ENCODE measurements around the gene SLC6A1.

The SLC6A1 gene

DNA sequence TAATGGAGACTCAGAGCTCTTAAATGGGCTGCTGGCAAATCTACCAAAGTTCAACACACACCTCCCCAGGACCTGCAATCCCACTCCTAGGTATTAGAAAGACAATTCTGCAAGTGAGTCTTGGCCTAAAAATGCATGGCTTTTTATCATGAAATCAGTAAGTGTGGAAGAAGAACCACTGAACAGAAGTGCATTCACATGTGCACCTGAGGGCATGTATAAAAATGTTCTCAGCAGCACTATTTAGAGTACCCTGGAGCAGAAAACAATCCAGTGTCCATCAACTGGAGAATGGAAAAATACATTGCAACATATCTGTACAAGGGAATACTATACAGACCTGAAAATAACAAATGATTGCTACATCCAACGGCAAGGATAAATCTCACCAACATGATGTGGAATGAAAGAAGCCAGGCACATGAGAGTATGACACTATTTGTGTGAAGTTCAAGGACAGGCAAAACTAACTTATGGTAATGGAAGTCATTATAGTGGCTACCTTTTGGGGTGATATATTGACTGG is 8.1 kb upstream of the SLC6A1 start:
- H3K9me2 ChIP-seq (ENCODE audit: low read depth, low read length) = no peaks in the 10 kb centered on the region
- no peaks in the 10 kb centered on the region for H3K4me1 ChIP-seq (ENCODE audit: insufficient read depth, low read length, severe bottlenecking)
- H3K4me3 ChIP-seq (ENCODE audit: low read depth, low read length, poor library complexity, severe bottlenecking) = no peak overlapping the region
- H3K36me3 ChIP-seq (ENCODE audit: insufficient read depth, low read length) = no peaks in the 10 kb centered on the region
- no peaks in the 10 kb centered on the region for H3K79me2 ChIP-seq (ENCODE audit: insufficient read depth, low read length)
- no peak overlapping the region for H2AFZ ChIP-seq (ENCODE audit: low read length)
- H4K20me1 ChIP-seq (ENCODE audit: insufficient read depth, low read length) = no peaks in the 10 kb centered on the region
- H3F3A ChIP-seq (ENCODE audit: insufficient read depth, low read length) = no peaks in the 10 kb centered on the region
- TF ChIP-seq EZH2 (IDR thresholded peaks at IDR 0.05; ENCODE audit: borderline replicate concordance, low read length) = no peak
- TF ChIP-seq, protein P1, sequence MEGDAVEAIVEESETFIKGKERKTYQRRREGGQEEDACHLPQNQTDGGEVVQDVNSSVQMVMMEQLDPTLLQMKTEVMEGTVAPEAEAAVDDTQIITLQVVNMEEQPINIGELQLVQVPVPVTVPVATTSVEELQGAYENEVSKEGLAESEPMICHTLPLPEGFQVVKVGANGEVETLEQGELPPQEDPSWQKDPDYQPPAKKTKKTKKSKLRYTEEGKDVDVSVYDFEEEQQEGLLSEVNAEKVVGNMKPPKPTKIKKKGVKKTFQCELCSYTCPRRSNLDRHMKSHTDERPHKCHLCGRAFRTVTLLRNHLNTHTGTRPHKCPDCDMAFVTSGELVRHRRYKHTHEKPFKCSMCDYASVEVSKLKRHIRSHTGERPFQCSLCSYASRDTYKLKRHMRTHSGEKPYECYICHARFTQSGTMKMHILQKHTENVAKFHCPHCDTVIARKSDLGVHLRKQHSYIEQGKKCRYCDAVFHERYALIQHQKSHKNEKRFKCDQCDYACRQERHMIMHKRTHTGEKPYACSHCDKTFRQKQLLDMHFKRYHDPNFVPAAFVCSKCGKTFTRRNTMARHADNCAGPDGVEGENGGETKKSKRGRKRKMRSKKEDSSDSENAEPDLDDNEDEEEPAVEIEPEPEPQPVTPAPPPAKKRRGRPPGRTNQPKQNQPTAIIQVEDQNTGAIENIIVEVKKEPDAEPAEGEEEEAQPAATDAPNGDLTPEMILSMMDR (IDR thresholded peaks at IDR 0.05; ENCODE audit: low read length) = no peak
- no peaks in the 10 kb centered on the region for H3K27me3 ChIP-seq (ENCODE audit: insufficient read depth, low read length)
- no peak overlapping the region for H3K9ac ChIP-seq (ENCODE audit: low read length)
- no peaks in the 10 kb centered on the region for H3K9me3 ChIP-seq (ENCODE audit: low read length)
- no peak overlapping the region for H3K27ac ChIP-seq (ENCODE audit: low read depth, low read length, poor library complexity, severe bottlenecking)
- no peak overlapping the region for H3K4me2 ChIP-seq (ENCODE audit: low read length)

DNA sequence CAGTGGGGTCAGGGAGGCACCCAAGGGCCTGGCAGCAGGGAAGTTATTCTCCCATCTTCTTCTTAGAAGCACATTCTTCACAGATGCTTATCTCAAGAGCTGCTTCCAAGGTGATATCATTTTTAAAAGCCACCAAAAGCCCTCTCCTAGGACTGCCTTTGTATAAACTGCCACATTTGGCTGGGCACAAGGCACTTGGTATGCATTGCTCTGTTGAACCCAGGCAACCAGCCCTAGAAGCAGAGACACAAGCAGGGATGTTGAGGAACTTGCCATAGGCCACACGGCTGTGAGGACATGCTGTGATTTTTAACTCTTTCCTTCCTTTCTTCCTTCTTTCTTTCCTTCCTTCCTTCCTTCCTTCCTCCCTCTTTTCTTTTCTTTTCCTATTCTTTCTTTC is 7.4 kb upstream of the SLC6A1 start:
- Histone ChIP-seq H3K4me1 (ENCODE audit: insufficient read depth, low read length, severe bottlenecking) (no peaks in the 10 kb centered on the region), H2AFZ (ENCODE audit: low read length) (no peak overlapping the region), H3K4me2 (ENCODE audit: low read length) (no peak overlapping the region), H3K9ac (ENCODE audit: low read length) (no peak overlapping the region), H3K36me3 (ENCODE audit: insufficient read depth, low read length) (no peaks in the 10 kb centered on the region), H3F3A (ENCODE audit: insufficient read depth, low read length) (no peaks in the 10 kb centered on the region), H3K9me3 (ENCODE audit: low read length) (no peaks in the 10 kb centered on the region), H4K20me1 (ENCODE audit: insufficient read depth, low read length) (no peaks in the 10 kb centered on the region), H3K4me3 (ENCODE audit: low read depth, low read length, poor library complexity, severe bottlenecking) (no peak overlapping the region), H3K27me3 (ENCODE audit: insufficient read depth, low read length) (no peaks in the 10 kb centered on the region), H3K79me2 (ENCODE audit: insufficient read depth, low read length) (no peaks in the 10 kb centered on the region), H3K27ac (ENCODE audit: low read depth, low read length, poor library complexity, severe bottlenecking) (no peak overlapping the region), H3K9me2 (ENCODE audit: low read depth, low read length) (no peaks in the 10 kb centered on the region)
- no peak for TF ChIP-seq EZH2 (IDR thresholded peaks at IDR 0.05; ENCODE audit: borderline replicate concordance, low read length)
- TF ChIP-seq, protein P1 (IDR thresholded peaks at IDR 0.05; ENCODE audit: low read length) = no peak

DNA sequence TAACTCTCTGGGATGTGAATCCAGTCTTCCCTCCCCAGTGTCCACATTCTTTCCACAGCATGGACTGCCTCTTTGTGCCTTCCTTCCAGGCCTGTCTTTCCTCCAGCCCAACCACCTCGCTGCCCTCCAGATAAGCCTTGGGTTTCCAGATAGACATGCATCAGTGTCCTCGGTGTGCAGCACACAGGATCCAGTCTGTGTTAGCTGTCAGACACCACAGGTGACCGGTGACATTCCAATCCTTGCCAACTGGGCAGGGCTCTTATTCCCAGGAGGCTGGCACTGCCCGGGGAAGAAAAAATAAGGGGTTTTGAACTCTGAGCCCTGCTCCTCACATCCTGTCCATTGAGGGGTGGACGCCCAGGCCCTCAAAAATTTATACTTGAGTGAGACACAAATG is 6.0 kb upstream of the SLC6A1 start:
- no peaks in the 10 kb centered on the region for H4K20me1 ChIP-seq (ENCODE audit: insufficient read depth, low read length)
- no peak overlapping the region for H3K9ac ChIP-seq (ENCODE audit: low read length)
- no peak overlapping the region for H3K4me3 ChIP-seq (ENCODE audit: low read depth, low read length, poor library complexity, severe bottlenecking)
- H3K4me1 ChIP-seq (ENCODE audit: insufficient read depth, low read length, severe bottlenecking) = no peaks in the 10 kb centered on the region
- H3K4me2 ChIP-seq (ENCODE audit: low read length) = no peak overlapping the region
- H3K9me2 ChIP-seq (ENCODE audit: low read depth, low read length) = no peaks in the 10 kb centered on the region
- H3K27ac ChIP-seq (ENCODE audit: low read depth, low read length, poor library complexity, severe bottlenecking) = no peak overlapping the region
- H3K27me3 ChIP-seq (ENCODE audit: insufficient read depth, low read length) = no peaks in the 10 kb centered on the region
- H3F3A ChIP-seq (ENCODE audit: insufficient read depth, low read length) = no peaks in the 10 kb centered on the region
- H2AFZ ChIP-seq (ENCODE audit: low read length) = no peak overlapping the region
- no peak for TF ChIP-seq EZH2 (IDR thresholded peaks at IDR 0.05; ENCODE audit: borderline replicate concordance, low read length)
- TF ChIP-seq, protein P1 (IDR thresholded peaks at IDR 0.05; ENCODE audit: low read length) = no peak
- no peaks in the 10 kb centered on the region for H3K9me3 ChIP-seq (ENCODE audit: low read length)
- no peaks in the 10 kb centered on the region for H3K79me2 ChIP-seq (ENCODE audit: insufficient read depth, low read length)
- no peaks in the 10 kb centered on the region for H3K36me3 ChIP-seq (ENCODE audit: insufficient read depth, low read length)

All from OCI-LY1 (cell line).